Stimulated activated CD8-positive, alpha-beta memory T cell treated with anti-CD3 and anti-CD28 coated beads, Interleukin-7, amount 100 ng/mL, for 4 hours (primary cell): ENCODE data around the gene UBA3.

ENCODE experiments used
- DNase-seq, 2 donors: peaks; one replicate each; pipeline ENCODE4 v3.0.0-alpha.2; 2020; ENCODE audit warnings: low read depth in 2 of 2

Gene UBA3

DNA sequence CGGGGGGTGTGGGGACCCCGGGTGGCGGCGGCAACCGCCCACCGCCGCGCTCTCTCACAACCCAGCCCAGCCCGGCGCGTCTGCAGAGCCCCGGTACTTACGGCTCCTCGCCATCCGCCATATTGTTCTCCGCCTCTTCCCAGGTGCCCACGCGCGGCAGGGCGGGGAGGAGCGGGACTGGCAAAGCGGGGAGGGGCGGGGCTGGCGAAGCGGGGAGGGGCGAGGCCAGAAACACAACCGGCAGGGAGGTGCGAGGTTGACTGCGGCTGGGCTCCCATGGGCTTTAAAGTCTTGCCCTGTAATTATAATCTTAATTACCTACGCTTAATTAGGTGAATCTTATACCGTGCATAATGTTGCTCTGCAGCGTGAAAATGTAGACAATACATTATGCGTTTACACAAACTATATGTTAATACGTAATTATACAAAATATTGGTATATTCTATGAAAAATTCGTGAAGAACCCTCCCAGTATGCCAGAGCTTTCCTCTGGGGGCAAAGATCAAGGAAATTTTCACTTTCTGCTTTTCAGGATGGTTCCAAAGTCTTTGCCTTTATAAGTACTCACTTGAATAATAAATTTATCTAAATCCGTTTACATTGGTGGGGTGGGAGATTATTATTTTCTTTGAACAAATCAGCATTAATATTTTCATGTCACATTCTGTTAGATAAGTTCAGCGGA, at the start of gene UBA3:
Gene UBA3 (minus strand): TSS at position 133 of the 688 bp plus-strand sequence. CDS start 12 bp downstream, at position 121.
- DNase-seq = peak; percentile 86 to 91

DNA sequence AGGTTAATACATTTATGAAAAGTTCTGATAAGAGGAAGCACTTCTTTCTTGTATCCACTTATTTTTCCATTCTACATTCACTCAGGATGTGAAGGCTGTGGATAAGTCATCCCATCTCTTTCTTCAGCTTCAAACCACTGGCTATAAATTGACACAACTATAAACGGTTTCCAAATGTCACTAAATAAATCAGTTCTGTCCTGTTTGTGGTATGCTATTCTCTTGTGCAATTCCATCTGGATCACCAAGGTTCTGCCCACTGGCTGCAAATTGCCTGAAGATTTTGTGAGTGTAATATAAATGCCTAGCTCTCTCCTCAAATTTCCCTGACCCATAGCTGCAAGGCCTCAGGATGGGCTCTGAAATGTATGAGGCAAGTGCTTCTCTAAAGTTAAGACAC, 49.4 kb upstream of the UBA3 start:
- no peak for DNase-seq

DNA sequence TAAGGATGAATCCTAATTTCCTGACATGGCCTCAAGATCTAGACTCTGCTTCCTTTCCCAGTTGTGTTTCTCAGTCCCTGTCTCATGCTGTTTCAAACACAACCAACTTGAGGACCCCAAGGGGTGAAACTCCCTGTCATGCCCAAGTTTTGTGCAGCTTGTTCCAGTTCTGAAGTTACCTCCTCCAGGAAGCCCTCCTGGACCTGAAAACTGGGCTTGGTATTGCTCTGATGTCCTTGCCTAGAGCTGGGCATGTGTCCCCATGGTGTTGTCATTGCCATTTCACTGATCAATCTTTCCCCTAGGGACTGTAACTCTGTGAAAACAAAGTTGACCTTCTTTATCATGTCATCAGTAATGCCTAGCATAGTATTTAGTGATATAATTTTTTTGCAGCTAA, 48.3 kb upstream of the UBA3 start:
- no peak for DNase-seq

DNA sequence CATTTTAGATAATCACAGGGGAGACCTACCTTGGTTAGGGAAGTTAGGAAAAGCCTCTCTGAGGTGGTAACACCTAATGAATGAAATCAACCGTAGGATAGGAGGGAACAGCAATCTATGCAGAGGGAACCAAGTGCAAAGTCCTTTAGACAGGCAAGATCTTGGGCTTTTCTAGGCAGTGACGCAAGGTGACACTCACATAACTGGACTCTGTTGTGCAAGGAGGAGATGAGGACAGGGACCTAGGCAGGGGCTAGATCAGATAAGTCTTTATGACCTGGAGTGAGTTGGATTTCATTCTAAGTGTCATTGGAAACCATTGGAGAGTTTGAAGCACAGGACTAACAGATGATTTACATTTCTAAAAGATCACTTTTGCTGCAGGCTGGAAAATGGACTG, 46.8 kb upstream of the UBA3 start:
- DNase-seq = no peak

GRCh38 chr3:69126216-69126615, 46.1 kb upstream of the UBA3 start:
- no peak for DNase-seq

- no peak for DNase-seq
These were observed 42.2 kb upstream of the UBA3 start, which contains the start of gene LMOD3 for GRCh38 chr3:69122403-69122802. Gene LMOD3, minus strand, starts transcription at chr3:69122595. Its CDS starts 209 bp downstream, at chr3:69122386.

- DNase-seq = no peak
These were observed 41.8 kb upstream of the UBA3 start for GRCh38 chr3:69121950-69122349.

DNA sequence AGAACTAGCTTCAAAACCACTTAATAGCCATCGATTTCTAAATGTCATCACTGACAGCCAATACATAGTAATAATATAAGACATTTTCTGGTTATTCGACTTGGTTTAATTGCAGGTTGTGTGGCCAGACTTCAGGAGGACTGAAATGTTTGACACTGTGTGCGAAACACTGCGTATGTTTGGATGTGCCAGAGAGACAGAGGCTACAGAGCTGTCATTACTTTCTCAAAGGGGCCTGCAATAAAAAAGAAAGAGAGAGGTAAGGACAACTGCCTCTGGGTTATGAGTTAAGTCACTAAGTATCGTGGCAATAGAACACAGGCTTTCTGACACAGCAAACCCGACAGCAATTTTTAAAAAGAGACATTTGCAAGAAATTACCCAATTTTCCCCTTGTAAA, 41.3 kb upstream of the UBA3 start:
- DNase-seq = no peak

GRCh38 chr3:69120879-69121464, 40.8 kb upstream of the UBA3 start:
- DNase-seq = peak; percentile 64 to 83

GRCh38 chr3:69119681-69120080, 39.5 kb upstream of the UBA3 start:
- DNase-seq = no peak

DNA sequence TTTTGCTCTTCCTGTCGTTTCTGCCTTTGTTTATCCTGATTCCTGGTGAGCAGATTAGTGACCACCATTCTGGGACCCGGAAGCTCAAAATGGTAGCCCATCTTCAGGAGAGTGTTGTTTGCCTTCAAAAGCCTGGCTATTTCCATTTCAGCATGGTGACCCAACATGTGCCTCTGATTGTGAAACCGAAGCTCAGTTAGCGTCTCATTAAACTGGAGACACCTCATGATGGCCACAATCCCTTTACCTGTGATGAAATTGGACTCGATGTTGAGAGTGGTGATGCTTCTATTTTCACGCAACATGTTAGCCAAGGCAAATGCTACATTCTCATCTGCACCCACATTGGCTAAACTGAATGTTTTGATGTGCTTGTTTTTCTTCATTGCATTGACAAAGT, 39.0 kb upstream of the UBA3 start:
- DNase-seq = no peak

DNA sequence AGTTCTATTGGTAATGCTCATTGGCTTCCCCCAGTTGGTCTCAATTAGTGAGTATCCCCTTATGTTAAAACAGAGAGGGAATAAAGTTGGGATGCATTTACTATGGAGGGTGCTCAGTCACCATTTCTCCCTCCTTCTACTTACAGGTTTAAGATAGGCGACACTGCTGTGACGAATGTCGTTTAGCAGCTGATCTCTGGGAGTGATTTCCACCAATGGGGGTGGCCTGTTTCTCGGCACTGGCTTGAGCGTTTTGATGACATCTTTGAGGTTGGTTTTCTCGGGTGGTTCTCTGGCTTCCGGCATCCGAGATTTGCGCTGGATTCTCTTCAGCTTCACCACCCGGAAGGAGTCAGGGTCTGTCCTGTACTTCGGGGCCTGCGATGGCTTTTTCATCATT, 38.4 kb upstream of the UBA3 start:
- no peak for DNase-seq

DNA sequence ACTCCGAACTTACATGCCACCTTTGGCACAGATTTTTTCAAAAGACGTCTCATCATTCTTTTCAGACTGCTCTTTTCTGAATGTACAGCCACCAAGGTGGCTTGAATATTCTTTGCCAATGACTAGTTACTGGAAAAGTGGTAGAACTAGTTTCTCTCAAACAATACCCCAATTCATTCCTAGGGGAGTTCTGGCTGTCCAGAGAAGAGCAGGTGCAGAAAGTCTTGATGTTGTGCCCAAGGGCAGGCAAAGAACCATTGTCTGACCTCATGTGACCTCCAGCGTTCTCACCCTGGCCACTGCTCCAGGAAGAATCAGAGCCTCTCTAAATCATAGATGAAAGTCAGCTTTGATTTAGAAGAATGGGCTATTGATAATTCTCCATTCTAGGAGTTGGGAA, 36.7 kb upstream of the UBA3 start:
- DNase-seq = no peak

DNA sequence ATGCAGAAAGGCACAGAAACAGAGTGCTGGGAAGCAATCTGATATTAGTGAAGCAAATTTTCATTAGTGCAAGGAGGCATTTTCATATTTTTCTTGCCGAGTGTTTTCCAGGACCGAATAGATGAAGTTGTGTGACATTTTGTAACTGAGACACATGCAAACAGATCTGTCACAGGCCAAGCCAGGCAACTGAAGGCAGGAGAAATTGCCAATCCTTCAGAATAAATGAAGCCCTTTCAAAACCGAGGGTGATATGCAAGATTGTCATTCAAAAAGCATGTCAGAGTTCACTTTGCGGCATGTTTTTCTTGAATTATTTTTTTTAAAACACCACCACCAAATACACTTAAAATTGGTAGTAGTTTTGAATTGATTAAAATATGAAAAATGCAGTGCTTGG, 36.0 kb upstream of the UBA3 start:
- DNase-seq = no peak

DNA sequence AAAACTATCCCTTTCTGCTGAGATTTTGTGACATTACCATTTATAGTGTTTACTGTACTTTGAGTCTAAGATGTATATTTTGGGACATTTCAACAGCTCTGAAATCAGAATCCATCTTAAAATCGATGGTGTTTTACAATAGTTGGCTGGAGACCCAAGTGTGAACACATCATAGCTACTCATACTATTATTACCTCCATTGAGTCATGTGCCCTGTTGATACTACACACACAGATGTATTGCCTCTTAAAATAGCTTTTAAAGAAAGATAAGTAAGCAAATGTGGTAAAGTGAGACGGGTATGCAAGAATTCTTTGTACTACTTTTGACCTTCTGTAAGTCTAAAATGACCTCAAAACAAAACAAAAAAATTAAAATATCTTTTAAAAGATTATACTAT, 35.6 kb upstream of the UBA3 start:
- no peak for DNase-seq

- DNase-seq = no peak
These were observed 33.4 kb upstream of the UBA3 start for GRCh38 chr3:69113536-69113935.

DNA sequence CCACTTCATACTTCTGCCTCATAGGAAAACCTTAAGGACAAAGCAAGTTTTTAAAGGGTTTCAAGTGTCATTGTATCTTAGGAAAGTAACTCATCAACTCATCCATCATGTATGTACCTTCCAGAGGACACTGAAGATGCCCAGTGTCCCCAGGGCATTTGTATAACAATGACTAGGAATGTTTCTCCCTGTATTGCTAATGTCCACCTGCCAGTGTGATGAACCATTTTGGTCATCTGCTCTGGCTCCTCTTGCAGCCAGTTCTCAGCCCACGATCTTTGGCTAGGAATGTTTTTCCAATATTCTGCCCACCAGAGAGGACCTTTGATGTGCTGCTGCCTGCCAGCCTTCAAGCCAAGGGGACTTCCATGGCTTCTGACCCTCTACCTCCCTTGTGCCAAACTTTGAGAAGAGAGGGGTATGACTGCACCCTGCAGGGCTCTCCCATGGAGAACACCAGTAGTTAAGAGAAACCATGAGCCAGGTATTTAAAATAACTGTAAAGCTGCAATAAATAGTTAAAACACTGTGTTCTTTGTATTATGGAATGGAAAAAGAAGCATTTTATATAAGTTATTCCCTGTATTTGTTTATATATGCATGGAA, 30.9 kb upstream of the UBA3 start:
- DNase-seq = no peak

GRCh38 chr3:69108811-69109210, 28.6 kb upstream of the UBA3 start:
- DNase-seq = no peak

DNA sequence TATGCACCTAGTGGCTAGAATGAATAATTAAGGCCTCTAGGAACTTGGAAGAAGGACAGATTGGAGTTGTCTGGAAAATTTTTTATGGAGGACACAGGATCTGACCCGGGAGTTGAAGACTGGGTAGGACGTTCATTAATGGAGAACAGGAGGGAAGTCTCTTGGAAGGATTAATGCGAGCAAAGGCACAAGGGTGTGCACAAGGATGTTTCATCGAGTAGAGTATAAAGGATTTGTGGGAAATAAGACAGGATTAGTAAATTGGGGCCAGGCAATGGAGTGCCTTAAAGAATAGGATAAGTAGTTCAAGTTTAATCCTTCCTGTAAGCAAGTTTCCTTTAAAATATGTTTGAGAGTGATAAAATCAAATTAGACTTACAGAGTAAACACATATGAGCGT, 27.7 kb upstream of the UBA3 start:
- DNase-seq = no peak

DNA sequence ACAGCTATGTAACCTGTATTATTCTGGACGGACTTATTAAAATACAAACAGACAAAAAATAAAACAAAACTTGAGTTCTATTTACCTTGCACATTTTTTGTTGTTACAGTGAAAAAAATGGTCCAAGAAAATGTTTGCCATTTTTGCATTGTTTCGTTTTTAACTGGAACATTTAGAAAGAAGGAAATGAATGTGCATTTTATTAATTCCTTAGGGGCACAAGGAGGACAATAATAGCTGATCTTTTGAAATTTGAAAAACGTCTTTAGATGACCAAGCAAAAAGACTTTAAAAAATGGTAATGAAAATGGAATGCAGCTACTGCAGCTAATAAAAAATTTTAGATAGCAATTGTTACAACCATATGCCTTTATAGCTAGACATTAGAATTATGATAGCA, 25.2 kb upstream of the UBA3 start:
- DNase-seq = no peak

DNA sequence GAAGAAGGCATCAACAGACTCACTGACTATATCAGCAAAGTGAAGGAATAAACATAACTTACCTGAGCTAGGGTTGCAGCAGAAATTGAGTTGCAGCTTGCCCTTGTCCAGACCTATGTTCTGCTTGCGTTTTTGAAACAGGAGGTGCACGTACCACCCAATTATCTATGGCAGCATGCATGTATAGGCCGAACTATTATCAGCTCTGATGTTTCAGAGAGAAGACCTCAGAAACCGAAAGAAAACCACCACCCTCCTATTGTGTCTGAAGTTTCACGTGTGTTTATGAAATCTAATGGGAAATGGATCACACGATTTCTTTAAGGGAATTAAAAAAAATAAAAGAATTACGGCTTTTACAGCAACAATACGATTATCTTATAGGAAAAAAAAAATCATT, 24.4 kb upstream of the UBA3 start:
- no peak for DNase-seq

- DNase-seq = no peak
These were observed 23.0 kb upstream of the UBA3 start for GRCh38 chr3:69103123-69103522.

DNA sequence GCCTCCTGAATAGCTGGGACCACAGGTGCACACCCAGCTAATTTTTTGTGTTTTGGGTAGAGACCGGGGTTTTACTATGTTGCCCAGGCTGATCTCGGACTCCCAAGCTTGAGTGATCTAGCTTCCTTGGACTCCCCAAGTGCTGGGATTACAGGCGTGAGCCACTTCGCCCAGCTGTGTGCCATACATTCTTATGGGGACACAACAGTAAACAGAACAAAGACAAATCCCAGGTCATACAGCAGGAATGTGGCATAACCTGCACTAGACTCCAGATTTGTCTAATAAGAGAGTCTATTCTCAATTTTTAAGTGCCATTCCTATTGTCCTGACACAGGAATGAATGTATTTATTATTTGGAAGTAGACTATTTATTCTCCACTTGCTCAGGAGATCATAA, 22.2 kb upstream of the UBA3 start:
- DNase-seq = no peak
